NB4 (cell line): ENCODE results near the gene CRISPLD2.
A peak's percentile ranks its signal among the peaks of the same experiment; 100 is the strongest.

Experiments
- DNase-seq: peaks from one replicate; pipeline ENCODE4 v3.0.0; 2010; ENCODE audit warnings: low read depth
- H3K4me3 ChIP-seq: one replicate; pipeline ENCODE4 v1.5.1; 2011; ENCODE audit warnings: mild to moderate bottlenecking, low read depth, low read length, moderate library complexity
- MYC ChIP-seq: IDR thresholded peaks from 2 replicates; pipeline ENCODE4 v1.6.1; 2011; ENCODE audit warnings: low read depth, low read length
- POLR2A ChIP-seq: IDR thresholded peaks from 2 replicates; pipeline ENCODE4 v1.6.1; 2011; ENCODE audit warnings: mild to moderate bottlenecking; ENCODE audit not compliant: insufficient read length; ENCODE audit errors: extremely low read depth
- TF ChIP-seq, protein P1 (sequence below): IDR thresholded peaks from one replicate; pipeline ENCODE4 v1.5.1; 2012; ENCODE audit warnings: low read depth, low read length
- TF ChIP-seq, protein P2 (sequence below): IDR thresholded peaks from 2 replicates; pipeline ENCODE4 v1.6.1; 2011; ENCODE audit warnings: low read depth, low read length

The CRISPLD2 gene

DNA sequence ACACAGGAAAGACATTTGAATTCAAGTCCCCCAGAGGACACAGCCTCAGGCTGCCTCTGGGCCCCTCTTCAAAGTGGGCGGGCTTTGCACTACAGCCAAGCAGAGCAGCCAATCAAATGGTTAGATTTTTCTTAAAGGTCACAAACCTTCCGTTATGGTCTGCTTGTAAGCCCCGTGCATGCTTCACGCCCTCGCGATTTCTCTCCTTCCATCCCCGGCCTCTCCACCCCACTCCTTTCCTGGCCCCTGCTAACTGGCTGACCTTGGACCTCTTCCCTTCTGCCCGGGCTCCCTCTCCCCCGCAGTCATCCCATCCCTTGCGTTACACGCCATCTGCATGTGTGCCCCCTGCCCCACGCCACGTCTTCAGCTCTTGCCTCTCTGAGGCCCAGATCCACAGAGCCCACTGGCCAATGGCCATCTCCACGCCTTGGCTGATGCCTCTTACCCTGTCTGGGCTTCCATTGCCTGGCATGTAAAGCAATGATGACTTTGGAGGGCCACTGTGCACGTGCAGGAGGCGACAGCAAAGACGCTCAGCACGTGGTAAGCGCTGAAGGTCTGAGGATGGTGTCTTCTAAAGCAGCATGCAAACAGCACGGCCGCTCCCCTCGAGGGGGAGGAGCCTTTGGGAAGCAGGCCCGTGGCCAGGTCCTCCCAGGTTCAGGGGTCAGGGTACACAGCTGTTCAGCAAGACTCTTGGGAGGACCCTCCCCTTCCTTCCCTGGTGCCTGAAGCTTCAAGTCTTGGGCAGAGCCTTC, 104.7 kb downstream of the CRISPLD2 start:
- H3K4me3 ChIP-seq: no peak overlapping the region
- TF ChIP-seq, protein P1, sequence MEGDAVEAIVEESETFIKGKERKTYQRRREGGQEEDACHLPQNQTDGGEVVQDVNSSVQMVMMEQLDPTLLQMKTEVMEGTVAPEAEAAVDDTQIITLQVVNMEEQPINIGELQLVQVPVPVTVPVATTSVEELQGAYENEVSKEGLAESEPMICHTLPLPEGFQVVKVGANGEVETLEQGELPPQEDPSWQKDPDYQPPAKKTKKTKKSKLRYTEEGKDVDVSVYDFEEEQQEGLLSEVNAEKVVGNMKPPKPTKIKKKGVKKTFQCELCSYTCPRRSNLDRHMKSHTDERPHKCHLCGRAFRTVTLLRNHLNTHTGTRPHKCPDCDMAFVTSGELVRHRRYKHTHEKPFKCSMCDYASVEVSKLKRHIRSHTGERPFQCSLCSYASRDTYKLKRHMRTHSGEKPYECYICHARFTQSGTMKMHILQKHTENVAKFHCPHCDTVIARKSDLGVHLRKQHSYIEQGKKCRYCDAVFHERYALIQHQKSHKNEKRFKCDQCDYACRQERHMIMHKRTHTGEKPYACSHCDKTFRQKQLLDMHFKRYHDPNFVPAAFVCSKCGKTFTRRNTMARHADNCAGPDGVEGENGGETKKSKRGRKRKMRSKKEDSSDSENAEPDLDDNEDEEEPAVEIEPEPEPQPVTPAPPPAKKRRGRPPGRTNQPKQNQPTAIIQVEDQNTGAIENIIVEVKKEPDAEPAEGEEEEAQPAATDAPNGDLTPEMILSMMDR: no peak
- no peak for TF ChIP-seq POLR2A
- TF ChIP-seq, protein P2, sequence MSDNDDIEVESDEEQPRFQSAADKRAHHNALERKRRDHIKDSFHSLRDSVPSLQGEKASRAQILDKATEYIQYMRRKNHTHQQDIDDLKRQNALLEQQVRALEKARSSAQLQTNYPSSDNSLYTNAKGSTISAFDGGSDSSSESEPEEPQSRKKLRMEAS: no peak
- TF ChIP-seq MYC: no peak
- DNase-seq: no peak

DNA sequence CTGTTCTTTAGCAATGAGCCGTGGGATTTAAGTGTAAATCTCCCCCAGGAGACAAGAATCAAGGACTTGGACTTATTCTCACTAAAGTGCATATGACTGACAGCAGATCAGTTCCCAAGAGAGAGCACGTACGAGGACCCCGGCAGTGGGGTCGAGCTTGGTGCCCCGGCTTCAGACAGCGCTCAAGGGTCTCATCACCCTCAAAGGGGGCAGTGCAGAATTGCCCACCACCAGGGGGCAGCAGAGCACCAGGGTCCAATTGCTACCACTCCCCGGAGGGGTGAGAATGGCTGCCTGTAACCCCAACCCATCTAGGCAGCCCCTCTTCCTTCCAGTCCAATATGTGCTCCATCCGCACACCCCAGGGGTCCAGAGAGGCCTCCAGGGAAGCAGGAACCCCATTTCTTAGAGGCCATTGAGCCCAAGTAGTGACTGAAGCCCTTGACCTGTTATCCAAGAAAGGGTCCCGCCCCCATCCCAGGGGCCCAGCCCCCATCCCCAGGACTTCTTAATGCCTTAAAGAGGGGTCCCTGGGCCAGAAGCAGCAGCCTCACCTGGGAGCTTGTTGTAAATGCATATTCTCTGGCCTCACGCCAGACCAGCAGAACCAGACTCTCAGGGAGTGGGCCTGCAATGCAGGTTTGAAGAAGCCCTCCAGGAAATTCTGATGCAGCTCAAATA, 105.4 kb downstream of the CRISPLD2 start:
- DNase-seq: peak; percentile 76
- no peak for TF ChIP-seq MYC
- TF ChIP-seq, protein P1: peak; percentile 95
- no peak overlapping the region for H3K4me3 ChIP-seq

DNA sequence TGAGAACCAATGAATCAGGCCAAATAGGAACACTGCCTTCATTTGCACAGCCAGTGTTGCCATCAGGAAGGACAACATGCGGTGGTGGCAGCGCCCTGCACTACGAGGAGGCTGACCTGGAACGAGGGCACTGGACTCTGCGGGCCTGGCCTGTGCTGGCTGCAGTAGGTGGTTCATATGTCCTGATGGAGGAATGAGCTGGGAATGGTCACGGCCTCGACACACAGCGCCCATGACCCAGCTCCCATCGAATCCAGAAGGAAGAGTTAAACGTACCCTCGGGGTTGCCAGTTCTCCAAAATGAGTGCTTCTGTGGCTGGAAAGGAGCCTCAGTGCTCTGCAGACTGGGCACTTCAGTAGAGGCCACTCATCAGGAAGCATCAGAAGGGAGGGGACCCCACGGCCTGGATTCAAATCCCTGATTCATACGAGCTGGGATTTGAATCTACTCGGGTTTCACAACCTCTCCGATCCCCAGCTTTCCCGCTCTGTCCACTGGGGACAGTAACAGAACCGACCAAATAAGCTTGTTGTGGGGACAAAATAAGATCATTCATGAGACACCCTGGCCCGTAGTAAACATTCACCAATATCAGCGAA, 106.1 kb downstream of the CRISPLD2 start:
- H3K4me3 ChIP-seq: no peak overlapping the region
- TF ChIP-seq, protein P2: no peak
- TF ChIP-seq POLR2A (no peak), MYC (no peak)
- TF ChIP-seq, protein P1: no peak
- DNase-seq: no peak

DNA sequence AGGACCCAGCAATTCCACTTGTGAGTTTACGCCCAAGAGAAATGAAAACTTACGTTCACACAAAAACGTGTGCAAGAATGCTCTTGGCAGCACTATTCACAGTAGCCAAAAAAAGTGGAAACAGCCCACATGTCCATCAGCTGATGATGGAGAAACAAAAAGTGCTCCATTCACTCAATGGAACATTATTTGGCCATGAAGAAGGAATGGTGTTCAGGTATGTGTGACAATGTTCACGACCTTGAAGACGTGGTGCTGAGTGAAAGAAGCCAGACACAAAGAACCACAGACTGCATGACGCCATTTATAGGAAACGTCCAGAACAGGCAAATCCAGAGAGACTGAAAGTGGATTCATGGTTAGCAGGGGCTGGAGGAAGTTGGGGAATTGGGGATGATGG, 106.7 kb downstream of the CRISPLD2 start:
- DNase-seq: no peak
- TF ChIP-seq, protein P2: no peak
- TF ChIP-seq, protein P1: no peak
- TF ChIP-seq POLR2A (no peak), MYC (no peak)

DNA sequence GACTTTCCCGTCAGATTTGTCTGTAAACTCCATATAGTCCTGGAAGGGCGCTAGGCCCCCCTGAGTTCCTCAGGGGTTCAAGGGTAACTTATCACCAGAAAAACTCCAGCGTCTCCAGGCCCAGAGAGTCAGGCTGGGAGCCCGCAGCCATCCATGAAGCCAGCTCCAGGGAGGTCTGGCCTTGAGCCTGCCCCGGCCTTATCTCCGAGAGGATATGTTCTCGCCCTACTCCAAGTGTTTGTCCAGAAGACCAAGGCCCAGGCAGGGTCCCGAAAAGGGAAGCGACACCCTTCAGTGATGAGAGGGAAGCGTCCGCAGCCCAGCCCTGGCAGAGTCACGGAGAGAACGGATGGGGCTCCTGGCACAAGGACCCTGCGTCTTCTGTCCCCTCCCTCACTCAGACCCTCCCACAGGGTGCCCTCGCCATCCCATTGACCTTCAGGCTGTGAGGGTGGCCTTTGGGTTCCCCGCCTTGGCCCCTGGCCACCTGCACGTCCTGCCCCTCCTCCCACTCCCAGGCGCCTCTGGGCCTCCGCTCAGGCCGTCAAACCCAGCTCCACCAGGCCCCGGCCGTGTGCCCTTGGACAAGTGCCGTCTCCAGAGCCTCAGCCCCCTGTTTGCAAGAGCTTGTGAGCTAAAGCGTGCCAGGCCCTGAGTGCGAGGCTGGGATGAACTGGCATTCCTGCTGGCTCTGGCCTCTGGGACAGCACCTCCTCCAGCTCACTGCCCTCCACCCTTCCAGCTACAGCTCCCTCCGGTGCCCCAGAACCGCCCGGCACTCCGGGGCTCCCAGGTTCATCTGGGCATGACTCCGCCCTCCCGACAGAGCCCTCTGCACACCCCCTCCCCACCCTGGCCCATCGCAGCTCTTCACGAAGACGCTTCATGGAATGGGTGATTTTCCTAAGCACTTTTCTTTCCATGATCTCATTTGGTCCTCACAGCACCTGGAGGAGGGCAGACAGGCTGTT, 108.1 kb downstream of the CRISPLD2 start:
- TF ChIP-seq, protein P2: no peak
- TF ChIP-seq, protein P1: no peak
- no peak for TF ChIP-seq MYC
- TF ChIP-seq POLR2A: no peak
- DNase-seq: no peak
- no peak overlapping the region for H3K4me3 ChIP-seq

More for the DNA sequence above, 106.7 kb downstream of the CRISPLD2 start:
- H3K4me3 ChIP-seq: no peak overlapping the region
